Hematopoietic multipotent progenitor cell (in vitro differentiated cells): ENCODE data around the gene NBDY. TPM values are rescaled to one million over a fixed set of nuclear protein-coding genes. Genes with fewer than 3 reads are reported as not detected.
"Not testable (repeated sequence)": the region's sequence is repeated elsewhere in the genome, so short reads cannot be mapped to it uniquely, and the experiment has no call there.

Experiments used
- DNase-seq, 3 donors: peaks; one replicate each; pipeline ENCODE4 v3.0.0-alpha.2; 2011 to 2015; ENCODE audit warnings: low read depth in 2 of 3, low spot score in 2 of 3
- total RNA-seq: library from RNA; depleted of rRNA; stranded (reverse); fragments of >200 nt; gene quantifications from one replicate; pipeline ENCODE4 v1.2.3, GENCODE V29; 2012

NBDY gene
- total RNA-seq, 1 donor = 4.6 TPM

DNA sequence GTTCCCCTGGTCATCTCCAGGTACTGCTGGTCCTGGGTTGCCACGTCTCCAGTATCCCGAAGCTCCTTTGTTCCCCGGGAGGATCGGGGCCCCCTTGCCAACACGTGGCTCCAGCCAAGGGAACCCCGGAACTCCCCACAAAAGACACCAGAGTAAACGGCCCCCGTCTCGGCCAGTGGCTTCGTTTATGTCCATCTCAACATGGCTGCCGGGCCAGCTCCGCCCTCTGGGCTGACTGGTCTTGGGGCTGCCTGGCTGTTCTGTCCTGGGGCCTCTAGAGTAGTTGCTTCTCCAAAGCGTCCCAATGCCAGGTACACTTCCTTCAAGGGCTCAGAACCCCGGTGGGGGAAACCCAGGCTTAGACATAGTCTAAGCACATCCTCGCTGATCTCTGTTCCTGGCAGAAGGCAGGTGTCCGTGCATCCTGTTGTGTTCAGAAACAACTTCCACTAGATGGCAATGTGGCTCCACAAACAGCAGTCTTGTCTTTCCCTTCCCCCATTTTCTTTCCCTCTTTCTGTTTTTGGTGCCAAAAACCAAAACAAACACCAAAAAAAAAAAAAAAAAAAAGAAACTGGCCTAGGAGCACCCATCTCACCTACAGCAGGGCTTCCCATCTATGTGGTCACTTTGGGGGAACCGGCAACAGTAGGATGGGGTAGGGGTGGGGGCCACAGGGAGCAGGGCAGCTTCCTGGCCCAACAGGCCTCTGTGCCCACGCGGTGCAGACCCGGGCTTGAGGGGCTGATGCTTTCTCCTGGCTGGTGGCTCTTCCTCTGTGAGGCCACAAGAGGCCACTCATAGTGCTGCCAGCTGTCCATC lies 35.3 kb downstream of the NBDY start:
- peak; percentile 64 to 86 (median 78) for DNase-seq

DNA sequence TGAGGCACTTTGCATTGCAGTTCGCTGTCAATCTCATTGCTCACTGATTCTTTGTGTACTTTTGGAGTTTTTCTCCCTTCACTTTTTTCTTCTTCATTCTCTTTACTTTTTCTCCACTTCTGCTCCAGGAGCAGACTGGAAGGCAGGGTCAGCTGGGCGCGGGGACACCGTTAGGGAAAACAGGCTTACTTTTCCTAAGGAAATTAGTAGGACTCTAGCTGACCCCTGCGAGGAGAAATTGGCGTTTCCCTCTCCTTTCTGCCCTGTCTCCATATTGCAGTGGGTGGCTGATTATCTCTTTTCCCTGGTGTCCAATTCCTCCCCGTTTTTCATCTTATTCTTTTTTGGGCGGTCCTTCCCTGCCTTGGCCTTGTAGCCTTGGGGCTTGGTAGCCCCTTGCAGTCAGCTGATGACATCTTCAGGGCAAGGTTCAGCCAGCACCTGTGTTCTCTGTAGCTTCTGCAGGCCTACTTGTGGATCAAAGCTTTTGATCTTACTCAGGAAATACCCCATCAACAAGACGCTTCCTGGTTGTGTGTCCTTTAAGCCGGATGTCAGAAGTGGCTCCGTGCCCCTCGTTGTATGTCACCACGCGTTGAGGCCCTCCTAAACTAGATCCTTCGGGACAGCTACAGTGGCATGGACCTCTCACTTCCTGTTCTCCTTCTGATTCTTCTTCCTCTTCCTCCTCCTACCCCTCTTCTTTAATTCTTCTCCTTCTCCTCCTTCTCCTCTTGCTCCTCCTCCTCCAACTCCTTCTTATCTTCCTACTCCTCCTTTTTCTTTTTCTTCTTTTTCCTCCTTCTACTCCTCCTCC lies 36.1 kb downstream of the NBDY start:
- no peak for DNase-seq

DNA sequence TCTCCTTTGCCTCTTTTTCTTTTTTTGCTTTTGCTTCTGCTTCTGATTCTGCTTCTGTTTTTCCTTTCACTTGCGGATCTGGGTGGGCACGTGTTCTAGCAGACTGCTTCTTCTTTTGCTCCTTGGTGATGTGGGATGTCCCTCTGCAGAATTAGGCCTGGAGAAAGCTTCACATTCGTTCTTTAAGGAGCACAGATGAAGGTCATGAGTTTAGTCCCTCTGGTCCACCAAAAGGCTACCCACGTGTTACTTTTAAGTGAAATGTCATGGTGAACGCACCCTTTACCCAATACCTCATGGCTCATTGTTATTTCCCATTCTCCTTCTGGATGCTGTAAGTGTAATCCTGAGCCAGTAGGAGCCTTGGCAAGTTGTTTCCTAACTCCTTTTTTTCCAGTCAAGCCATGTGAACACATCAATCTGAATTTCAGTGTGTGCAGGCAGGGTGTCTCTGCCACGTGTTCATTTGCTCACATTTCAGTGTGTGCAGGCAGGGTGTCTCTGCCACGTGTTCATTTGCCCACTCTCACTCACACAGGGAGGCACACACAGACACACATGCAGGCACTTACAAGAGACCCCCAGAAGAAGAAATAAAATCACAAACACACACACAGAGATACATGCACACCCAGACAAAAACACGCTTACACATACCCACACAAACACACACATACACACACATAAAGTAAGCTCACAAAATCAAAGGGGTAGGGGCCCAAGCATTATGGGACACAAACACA lies 36.9 kb downstream of the NBDY start:
- peak in 1 of 3 donors; percentile 49 for DNase-seq

DNA sequence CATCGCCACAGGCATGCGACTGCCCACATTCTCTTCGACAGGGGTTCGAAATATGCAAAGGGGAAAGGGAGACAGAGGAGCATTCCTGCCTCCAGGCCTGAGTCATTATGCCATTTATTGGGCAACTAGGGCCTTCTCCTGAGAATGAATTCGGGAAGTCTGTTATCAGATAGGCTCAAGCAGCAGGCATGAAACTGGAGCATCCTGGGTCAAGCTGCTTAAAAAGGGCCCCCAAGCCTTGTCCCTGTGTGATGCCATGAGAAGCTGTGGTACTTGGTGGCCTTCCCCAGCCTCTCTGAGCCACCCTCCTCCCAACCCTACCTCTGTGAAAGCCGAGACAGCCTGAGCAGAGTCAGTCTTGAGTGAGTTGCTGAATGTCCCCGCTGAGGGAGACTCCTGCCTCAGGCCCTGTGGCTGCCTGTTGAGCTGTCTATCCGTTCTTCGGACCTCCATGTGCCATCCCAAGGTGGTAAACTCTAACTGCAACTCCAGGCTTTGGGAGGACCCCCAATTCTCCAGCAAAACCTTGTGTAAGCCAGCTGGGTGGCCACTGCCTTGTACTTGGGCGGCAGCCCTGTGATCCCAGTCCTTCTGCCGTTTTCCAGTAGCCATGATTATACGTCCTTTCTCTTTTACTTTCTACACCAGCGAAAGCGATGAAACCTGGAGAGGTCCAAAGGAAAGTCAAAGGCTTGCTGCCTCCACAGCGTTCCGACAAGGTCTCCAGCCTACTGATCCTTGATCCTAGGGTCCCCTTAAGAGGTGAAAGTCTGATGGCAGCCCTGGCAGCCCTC lies 37.7 kb downstream of the NBDY start:
- DNase-seq = no peak

DNA sequence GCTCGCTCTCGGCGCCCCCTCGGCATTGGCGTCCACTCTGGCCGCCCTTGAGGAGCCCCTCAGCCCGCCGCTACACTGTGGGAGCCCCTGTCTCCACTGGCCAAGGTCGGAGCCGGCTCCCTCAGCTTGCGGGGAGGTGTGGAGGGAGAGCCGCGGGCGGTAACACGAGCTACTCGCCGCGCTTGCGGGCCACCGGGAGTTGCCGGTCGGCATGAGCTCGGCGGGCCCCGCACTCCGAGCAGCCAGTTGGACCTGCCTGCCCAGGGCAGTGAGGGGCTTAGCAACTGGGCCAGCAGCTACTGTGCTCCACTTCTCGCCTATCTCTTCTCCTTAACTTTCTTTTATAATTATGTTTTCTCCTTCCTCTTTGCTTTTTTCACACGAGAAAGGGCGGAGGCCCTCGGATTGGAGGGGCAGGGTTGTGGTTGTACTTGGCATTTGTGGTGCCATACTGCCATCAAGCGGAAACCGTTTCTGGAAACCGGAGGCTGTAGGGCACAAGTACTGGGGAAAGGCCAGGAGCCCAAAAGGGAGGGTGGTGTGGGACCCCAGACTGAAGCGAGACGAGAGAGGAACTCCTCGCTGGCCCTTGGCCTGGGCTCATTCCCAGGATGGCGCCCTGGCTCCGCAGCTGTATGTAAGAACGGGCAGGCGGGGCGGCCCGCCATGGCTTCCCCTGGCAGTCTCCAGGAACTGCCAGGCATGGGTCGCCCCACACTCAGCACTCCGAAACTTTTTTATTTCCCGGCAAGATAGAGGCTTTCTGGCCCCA lies 38.5 kb downstream of the NBDY start:
- not testable (repeated sequence) for DNase-seq

DNA sequence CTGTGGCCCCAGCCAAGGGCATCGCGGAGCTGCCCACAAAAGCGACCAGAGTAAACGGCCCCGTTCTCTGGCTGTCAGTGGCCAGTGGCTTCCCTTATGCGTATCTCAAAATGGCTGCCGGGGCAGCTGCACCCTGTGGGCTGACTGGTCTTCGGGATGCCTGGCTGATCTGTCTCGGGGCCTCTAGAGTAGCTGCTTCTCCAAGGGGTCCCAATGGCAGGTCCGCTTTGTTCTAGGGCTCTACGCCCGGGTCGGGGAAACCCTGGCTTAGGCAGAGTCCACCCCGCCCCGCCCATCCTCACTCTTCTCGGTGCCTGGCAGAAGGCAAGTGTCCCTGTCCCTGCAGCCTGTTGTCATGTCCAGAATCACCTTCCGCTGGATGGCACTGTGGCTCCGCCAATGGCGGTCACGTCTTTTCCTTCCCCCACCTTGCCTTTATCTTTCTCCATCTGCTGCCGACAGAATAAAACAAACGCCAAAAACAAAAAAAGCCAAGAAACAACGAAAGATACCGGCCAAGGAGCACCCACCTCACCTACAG lies 39.1 kb downstream of the NBDY start:
- DNase-seq = not testable (repeated sequence)

DNA sequence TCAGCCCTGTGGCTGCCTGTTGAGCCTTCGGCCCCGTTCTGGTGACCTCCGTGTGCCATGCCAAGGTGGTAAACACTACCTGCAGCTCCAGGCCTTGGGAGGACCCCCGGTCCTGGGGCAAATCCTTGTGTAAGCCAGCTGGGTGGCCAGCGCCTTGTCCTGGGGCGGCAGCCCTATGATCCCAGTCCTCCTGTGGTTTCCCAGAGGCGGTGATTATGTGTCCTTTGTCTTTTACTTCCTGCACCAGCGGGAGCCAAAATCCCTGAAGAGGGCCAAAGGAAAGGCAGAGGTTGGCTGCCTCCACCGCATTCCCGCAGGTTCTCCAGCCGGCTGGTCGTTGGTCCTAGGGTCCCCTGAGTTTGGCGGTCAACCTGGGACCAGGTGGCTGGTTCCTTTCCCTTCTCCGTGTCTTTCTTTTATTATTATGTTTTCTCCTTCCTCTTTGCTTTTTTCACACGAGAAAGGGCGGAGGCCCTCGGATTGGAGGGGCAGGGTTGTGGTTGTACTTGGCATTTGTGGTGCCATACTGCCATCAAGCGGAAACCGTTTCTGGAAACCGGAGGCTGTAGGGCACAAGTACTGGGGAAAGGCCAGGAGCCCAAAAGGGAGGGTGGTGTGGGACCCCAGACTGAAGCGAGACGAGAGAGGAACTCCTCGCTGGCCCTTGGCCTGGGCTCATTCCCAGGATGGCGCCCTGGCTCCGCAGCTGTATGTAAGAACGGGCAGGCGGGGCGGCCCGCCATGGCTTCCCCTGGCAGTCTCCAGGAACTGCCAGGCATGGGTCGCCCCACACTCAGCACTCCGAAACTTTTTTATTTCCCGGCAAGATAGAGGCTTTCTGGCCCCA lies 43.9 kb downstream of the NBDY start:
- DNase-seq = not testable (repeated sequence)

DNA sequence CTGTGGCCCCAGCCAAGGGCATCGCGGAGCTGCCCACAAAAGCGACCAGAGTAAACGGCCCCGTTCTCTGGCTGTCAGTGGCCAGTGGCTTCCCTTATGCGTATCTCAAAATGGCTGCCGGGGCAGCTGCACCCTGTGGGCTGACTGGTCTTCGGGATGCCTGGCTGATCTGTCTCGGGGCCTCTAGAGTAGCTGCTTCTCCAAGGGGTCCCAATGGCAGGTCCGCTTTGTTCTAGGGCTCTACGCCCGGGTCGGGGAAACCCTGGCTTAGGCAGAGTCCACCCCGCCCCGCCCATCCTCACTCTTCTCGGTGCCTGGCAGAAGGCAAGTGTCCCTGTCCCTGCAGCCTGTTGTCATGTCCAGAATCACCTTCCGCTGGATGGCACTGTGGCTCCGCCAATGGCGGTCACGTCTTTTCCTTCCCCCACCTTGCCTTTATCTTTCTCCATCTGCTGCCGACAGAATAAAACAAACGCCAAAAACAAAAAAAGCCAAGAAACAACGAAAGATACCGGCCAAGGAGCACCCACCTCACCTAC lies 44.5 kb downstream of the NBDY start:
- not testable (repeated sequence) for DNase-seq

DNA sequence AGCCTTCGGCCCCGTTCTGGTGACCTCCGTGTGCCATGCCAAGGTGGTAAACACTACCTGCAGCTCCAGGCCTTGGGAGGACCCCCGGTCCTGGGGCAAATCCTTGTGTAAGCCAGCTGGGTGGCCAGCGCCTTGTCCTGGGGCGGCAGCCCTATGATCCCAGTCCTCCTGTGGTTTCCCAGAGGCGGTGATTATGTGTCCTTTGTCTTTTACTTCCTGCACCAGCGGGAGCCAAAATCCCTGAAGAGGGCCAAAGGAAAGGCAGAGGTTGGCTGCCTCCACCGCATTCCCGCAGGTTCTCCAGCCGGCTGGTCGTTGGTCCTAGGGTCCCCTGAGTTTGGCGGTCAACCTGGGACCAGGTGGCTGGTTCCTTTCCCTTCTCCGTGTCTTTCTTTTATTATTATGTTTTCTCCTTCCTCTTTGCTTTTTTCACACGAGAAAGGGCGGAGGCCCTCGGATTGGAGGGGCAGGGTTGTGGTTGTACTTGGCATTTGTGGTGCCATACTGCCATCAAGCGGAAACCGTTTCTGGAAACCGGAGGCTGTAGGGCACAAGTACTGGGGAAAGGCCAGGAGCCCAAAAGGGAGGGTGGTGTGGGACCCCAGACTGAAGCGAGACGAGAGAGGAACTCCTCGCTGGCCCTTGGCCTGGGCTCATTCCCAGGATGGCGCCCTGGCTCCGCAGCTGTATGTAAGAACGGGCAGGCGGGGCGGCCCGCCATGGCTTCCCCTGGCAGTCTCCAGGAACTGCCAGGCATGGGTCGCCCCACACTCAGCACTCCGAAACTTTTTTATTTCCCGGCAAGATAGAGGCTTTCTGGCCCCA lies 49.3 kb downstream of the NBDY start:
- not testable (repeated sequence) for DNase-seq

DNA sequence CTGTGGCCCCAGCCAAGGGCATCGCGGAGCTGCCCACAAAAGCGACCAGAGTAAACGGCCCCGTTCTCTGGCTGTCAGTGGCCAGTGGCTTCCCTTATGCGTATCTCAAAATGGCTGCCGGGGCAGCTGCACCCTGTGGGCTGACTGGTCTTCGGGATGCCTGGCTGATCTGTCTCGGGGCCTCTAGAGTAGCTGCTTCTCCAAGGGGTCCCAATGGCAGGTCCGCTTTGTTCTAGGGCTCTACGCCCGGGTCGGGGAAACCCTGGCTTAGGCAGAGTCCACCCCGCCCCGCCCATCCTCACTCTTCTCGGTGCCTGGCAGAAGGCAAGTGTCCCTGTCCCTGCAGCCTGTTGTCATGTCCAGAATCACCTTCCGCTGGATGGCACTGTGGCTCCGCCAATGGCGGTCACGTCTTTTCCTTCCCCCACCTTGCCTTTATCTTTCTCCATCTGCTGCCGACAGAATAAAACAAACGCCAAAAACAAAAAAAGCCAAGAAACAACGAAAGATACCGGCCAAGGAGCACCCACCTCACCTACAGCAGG lies 50.0 kb downstream of the NBDY start:
- not testable (repeated sequence) for DNase-seq

DNA sequence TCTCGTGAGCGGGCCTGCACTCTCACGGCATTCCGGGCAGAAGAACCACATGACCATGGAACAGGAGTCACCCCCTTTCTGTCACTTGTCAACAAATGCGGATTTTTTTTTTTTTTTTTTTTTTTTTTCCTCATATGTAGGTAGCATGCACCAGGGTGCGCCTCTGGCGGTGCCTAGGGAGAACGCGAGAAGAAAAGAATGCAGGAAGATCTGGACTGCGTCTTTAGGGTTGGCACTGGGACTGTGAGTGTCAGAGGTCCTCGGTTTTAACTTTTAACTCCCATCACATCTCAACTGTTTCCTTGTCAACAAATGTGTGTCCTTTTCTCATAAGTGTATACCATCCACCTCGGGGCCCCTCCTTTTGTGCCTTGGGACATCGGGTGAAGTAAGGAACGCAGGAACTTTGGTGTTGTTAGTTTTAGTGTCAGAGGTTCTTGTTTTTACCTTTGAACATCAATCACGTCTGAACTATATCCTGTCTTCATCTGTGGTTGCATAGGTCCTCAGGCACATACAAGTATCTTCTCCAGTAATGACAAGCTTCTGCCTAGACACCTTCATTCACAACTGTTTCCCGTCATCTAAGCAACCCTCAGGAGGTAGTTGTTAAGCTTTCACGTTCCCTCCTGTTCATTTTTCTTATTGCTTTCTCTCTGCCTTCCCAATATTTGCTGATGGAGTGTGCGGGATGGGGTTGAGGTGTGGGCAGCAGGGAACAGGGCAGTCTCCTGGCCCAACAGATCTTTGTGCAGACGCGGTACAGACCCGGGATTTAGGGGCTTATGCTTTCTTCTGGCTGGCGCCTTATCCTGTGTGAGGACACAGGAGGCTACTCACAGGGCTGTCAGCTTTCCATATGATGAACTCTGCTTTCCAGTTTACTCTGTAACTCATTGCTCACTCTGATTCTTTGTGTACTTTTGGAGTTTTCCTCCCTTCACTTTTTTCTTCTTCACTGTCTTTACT lies 51.9 kb downstream of the NBDY start:
- not testable (repeated sequence) for DNase-seq

DNA sequence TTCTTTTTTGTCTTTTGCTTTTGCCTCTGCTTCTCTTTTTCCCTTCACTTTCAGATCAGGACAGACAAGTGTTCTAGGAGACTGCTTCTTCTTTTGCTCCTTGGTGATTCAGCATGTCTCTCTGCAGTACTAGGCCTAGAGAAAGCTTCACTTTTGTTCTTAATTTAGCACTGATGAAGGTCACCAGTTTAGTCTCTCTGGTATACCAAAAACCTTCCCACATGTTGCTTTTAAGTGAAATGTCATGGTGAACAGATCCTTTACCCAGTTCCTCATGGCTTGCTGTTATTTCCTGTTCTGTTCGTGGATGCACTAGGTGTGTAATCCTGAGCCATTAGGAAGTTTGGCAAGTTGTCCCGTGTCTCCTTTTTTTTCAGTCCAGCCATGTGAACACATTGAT lies 53.3 kb downstream of the NBDY start:
- no peak for DNase-seq

DNA sequence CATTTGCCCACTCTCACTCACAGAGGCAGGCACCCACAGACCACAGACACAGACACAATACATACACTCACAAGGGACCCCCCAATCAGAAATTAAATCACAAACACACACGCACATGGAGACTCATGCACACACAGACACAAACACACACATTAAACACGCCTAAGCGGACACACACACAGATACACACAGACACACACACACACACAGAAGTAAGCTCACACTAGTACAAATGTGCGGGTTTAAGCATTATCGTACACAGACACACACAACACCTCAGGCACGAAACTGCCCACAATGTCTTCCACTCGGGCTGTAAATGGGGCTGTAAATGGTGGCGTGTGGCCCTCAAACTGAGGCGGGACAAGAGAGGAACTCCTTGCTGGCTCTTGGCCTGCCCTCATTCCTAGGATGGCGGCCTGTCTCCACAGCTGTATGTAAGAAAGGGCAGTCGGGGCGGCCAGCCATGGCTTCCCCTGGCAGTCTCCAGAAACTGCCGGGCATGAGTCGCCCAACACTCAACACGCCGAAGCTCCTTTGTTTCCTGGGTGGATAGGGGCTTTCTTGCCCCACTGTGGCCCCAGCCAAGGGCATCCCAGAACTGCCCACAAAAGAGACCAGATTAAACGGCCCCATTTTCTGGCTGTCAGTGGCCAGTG lies 53.9 kb downstream of the NBDY start:
- no peak for DNase-seq

DNA sequence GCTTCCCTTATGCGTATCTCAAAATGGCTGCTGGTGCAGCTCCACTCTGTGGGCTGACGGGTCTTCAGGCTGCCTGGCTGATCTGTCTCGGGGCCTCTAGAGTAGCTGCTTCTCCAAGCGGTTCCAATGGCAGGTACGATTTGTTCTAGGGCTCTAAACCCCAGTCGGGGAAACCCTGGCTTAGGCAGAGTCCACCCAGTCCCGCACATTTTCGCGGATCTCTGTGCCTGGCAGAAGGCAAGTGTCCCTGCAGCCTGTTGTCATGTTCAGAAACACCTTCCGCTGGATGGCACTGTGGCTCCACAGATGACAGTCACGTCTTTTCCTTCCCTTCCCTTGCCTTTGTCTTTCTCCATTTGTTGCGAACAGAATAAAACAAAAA lies 54.4 kb downstream of the NBDY start:
- peak in 1 of 3 donors; percentile 53 for DNase-seq

DNA sequence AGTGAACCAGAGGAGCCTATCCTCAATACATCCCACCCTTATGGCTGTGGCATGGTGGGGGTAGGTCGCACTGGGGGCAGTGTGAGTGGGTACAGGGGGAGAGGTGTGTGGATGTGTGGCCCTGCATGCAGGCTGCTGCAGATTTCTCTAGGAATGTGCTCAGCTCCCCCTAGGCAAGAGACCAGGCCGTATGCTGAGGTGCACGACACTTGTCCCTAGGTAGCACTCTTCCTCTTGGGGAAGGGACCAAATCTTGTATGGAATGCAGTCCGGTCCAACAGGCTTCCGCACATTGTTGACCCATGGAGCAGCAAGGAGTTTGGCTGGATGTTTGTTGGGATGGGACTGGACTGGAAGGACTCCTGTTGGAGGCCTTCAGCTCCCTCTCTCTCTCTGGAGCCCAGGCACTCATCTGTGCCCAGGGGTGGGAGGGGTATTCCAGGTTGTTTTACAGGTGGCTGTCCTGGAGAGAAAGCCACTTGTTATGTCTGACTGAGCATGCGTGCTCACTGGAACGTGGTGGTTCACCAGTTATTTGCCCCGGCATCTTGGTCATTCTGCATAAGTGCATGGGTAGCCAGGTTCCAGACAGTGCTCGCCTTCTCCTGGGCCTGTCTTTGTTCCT lies 55.1 kb downstream of the NBDY start:
- no peak for DNase-seq
